ENCODE data around the gene GJD4. TPM values are rescaled to one million over a fixed set of nuclear protein-coding genes. Genes with fewer than 3 reads are reported as not detected.

GJD4 gene
- total RNA-seq, 1 experiment from 2014 or later = not detected

DNA sequence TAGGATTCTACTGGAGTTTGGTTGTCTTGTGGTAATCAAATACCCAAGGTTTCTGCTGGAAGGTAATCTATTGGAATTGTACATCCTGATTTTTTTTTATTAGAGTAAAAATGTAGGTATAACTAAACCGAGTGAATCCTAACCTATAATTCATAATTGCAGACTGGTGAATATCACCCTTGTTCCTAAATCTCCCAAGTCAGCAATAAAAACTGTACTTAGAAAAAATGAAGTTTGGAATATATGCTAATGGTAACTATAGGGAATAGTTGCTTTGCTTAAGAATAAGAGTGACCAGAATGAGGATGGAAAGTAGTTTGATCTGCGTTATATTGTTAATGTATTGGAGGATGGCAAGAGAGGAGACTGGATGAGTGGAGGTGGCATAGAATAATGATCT lies 47.7 kb downstream of the GJD4 start:
- no peak for DNase-seq (ENCODE audit: low spot score)

DNA sequence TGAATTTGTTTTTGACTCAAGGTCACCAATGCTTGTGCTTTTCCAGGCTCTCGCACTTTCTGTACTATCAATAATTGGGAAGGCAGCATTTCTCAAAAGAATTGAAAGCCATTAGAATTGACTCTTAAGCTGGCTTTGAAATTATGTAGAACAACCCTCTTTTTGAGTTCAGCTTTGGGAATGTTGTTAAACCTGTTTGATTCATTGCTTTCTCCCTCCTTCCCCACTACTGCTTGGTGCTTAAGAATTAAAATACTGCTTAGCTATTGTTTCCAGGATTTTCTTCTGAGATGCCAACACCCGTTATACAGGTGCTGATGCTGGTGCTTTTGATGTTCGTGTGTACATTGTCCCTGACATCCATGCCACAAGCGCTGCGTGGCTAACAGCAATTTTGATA lies 52.5 kb downstream of the GJD4 start:
- DNase-seq (ENCODE audit: low spot score) = no peak

Other genes starting within 250 kb of the GJD4 start
- 0.99 and 1.1 TPM in 2 replicates for gene FZD8, start 37.0 kb downstream of the GJD4 start, total RNA-seq (2014; rRNA removed; shearing (Covaris generic))

Measured in HT-29 (cell line).